Fibroblast of skin of right quadriceps (primary cell): ENCODE results near the gene DTX2.
"Not testable (repeated sequence)": the region's sequence is repeated elsewhere in the genome, so short reads cannot be mapped to it uniquely, and the experiment has no call there.

Experiments used
- DNase-seq: peaks from one replicate; pipeline ENCODE4 v3.0.0-alpha.2; 2013

The DTX2 gene

GRCh38 chr7:76495717-76496116 lies 34.2 kb downstream of the DTX2 start:
- not testable (repeated sequence) for DNase-seq

- DNase-seq, result not testable (repeated sequence)
Observed at GRCh38 chr7:76497918-76498582, 36.5 kb downstream of the DTX2 start.

GRCh38 chr7:76498583-76499200 lies 37.2 kb downstream of the DTX2 start:
- not testable (repeated sequence) for DNase-seq

DNA sequence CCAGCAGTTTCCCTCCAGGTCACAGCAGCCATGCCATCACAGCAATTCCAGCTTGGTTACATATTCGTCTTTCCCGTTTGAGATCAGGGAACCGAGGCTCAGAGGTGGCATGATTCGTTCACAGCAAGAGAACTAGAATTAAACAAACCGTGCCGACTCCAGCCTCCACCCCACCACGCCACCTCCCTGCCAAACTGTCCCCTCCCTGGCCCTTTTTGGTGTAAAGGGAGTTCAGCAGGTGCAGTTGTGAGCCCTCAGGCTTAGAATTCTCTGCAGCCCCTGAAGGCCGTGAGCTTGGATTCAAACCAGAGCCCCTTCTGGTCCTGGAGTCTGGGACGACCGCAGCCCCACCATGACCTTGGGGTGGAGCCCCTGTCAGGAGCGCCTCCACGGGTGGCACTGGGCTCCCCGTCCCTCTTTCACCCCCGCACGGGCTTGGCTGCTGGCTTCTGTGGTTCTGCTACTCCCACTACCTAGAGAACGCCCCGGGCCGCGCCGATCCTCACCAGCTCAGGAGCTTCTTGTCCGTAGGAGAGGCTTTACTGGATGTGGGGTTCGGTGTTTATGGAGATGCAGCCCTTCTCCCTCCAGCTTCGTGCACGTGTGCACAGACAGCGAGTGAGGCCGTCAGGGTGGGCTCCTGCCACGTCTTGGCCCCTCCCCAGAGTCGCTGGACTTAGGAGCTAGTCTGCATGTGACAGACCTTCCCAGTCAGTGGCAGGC lies 37.9 kb downstream of the DTX2 start:
- not testable (repeated sequence) for DNase-seq

DNA sequence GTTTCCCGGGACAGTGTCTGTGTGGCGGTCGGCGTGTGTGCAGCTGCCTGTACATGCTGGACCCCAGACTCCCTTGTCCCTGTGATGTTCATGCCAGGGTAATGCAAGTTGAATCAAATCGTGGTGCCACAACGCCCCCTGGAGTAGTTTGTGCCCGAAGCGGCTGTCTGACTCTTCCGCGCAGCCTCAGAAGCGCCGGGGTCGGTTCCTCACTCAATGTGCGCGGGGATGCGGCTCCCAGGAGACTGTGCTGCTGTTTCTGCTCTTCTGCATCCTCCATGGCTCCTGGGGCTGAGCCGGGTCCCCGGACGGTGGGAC lies 38.4 kb downstream of the DTX2 start:
- not testable (repeated sequence) for DNase-seq

DNA sequence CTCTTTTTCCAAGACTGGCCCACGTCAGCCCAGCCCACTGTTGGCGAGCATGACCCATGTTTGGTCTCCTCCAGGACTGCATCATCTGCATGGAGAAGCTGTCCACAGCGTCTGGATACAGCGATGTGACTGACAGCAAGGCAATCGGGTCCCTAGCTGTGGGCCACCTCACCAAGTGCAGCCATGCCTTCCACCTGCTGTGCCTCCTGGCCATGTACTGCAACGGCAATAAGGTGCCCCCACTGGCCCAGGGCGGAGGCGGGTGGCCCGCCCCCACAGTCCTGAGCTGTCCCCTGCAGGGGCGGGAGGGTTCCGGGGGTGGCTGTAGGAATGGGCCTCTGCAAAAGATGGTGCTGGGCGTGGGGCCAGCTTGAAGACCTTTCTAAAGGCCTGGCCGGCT lies 40.7 kb downstream of the DTX2 start:
- DNase-seq, result not testable (repeated sequence)

DNA sequence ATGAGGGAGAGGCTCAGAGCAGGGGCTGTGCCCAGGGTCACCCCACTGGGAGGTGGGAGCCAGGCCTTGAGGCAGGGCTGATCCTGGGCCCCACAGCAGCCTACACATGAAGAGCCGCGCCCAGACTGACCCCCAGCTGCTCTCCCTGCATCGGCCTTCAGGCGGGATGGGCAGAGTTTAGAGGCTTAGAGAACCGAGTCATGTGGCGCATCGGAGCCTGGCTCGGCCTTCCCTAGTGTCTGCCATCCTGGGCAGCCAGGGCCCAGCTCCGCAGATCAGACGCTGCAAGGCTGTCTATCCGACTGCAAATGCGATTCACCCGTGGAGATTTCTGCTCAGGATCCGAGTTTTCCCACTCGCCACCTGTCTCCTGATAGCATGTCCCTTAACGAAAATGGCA lies 41.3 kb downstream of the DTX2 start:
- DNase-seq, result not testable (repeated sequence)

- DNase-seq, result not testable (repeated sequence)
Observed at GRCh38 chr7:76503244-76503643, 41.7 kb downstream of the DTX2 start.

- not testable (repeated sequence) for DNase-seq
Observed at GRCh38 chr7:76504351-76505167, 43.0 kb downstream of the DTX2 start.

DNA sequence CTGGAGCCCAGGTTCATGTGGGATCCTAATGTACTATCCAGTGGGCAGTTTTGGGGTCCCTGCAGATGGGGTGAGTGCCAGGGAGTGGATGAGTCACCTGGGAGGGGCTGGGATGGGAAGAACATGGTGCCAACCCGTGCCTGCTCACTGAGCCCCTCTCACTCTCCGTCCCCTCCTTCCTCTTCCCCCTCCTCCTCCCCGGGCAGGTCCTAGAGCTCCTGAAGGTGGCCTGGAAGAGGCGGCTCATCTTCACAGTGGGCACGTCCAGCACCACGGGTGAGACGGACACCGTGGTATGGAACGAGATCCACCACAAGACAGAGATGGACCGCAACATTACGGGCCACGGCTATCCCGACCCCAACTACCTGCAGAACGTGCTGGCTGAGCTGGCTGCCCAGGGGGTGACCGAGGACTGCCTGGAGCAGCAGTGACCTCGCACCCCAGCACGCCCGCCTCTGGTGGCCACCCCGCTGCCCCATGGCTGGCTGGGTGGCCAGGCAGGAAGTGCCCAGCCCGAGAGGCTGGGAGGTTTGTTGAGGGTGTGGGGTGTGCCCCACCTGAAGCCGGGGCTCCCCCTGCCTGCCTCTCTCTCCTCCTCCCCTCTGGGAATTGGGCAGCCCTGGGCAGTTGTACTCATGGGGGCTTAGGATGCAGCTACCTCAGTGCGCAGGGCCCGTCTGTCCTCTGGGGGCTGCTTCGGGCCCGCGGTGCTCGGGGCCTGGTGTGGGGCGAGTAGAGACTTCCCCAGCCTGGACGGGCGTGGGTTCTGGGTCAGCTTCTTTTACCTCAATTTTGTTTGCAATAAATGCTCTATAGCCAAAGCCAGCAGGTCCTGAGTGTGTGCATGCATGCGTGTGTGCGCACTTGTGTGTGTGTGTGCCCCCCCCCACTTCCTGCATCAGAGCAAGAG lies 43.9 kb downstream of the DTX2 start:
- DNase-seq, result no peak

DNA sequence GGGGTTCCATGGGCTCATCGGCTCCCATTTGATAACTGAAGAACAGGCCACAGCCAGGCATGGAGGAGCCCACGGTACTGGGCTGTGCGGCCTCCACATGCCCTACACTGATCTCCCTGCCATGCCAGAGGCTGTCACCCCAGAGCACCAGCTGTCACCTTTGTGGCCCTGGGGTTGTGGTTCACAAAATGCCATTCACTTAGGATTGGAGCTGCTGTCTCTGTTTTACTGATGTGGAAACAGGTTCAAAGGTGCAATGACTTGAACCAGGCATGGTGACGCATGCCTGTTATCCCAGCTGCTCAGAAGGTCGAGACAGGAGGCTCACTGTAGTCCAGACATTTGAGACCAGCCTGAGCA lies 44.6 kb downstream of the DTX2 start:
- DNase-seq, result no peak

GRCh38 chr7:76506643-76507042 lies 45.1 kb downstream of the DTX2 start:
- not testable (repeated sequence) for DNase-seq

DNA sequence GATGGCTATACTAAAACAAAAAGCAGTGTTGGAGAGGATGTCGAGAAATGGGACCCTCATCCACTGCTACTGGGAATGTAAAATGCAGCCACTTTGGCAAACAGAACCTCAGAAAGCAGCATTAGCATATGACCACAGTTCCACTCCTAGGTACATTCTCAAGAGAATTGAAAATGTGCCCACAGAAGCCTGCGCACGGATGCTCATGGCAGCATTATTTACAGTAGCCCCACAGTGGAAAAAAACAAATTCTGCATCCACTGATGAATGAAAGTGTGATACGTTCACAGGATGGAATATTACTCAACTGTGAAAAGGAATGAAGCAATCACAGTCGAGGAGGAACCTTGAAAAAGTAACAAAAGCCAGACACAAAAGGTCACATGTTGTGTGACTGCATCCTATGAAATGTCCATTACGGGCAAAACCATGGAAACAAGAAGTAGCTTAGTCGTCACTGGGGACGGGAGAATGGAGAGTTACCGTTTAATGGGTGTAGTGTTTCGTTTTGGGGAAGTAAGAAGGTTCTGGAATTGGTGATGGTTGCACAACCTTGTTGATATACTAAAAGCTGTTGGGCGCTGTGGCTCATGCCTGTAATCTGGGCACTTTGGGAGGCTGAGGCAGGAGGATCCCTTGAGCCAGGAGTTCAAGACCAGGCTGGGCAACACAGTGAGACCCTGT lies 46.4 kb downstream of the DTX2 start:
- DNase-seq, result no peak

DNA sequence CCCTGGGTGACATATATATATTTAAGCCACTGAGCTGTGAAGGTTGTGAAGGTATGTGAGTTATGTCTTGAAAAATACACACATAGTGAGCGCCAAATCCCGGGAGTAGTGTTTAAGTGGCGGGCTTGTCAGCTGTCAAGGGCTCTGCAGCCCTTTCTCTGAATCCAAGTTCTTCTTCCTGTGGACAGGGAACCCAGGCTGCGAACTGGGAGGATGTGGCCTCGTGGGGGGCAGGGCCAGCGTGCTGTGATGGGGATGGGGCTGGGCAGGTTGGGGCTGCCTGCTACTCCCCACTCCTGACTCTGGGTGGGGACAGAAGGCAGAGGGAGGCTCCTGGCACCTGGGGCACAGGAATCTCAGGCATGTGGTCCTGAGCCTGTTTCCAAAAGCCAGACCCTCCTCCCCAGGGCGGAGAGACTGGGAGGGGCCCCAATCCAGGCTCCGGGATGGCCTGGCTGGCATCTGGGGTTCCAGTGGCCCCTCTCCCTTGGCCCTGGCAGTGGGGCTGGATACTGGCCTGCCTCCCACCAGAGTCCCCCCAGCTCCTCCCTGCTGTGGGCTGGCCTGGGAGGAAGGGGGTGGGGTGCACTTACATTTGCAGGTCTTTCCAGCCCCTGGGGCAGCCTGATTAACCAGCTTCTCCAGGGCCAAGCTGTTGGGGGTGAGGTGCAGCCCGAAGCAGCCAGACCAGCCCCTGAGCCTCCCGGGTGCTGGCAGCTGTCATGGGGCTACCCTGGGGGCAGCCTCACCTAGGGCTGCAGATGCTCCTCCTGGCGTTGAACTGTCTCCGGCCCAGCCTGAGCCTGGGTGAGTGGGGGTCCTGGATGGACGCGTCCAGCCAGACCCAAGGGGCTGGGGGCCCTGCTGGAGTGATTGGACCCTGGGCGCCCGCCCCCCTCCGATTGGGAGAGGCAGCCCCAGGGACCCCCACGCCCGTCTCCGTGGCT lies 48.7 kb downstream of the DTX2 start, which contains the start of gene UPK3B:
TSS of gene UPK3B (plus strand) at position 622 of the 947 bp plus-strand sequence. CDS start at position 723, 101 bp downstream.
- no peak for DNase-seq

DNA sequence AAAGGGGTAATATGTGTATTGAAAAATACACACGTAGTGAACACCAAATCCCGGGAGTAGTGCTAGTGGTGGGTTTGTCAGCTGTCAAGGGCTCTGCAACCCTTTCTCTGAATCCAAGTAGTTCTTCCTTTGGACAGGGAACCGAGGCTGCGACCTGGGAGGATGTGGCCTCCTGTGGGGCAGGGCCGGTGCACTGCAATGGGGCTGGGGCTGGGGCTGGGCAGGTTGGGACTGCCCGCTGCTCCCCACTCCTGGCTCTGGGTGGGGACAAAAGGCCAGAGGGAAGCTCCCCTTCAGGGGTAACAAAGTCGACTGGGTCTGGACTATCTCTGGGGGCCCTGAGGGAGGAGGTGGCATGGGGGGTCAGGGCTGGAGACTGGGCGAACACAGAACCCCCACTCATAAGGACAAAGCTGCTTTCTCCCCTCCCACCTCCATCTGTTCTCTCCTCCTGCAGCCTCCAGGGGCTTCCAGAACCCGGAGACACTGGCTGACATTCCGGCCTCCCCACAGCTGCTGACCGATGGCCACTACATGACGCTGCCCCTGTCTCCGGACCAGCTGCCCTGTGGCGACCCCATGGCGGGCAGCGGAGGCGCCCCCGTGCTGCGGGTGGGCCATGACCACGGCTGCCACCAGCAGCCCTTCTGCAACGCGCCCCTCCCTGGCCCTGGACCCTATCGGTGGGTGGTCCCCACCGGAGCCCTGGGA lies 49.8 kb downstream of the DTX2 start:
- DNase-seq, result not testable (repeated sequence)

DNA sequence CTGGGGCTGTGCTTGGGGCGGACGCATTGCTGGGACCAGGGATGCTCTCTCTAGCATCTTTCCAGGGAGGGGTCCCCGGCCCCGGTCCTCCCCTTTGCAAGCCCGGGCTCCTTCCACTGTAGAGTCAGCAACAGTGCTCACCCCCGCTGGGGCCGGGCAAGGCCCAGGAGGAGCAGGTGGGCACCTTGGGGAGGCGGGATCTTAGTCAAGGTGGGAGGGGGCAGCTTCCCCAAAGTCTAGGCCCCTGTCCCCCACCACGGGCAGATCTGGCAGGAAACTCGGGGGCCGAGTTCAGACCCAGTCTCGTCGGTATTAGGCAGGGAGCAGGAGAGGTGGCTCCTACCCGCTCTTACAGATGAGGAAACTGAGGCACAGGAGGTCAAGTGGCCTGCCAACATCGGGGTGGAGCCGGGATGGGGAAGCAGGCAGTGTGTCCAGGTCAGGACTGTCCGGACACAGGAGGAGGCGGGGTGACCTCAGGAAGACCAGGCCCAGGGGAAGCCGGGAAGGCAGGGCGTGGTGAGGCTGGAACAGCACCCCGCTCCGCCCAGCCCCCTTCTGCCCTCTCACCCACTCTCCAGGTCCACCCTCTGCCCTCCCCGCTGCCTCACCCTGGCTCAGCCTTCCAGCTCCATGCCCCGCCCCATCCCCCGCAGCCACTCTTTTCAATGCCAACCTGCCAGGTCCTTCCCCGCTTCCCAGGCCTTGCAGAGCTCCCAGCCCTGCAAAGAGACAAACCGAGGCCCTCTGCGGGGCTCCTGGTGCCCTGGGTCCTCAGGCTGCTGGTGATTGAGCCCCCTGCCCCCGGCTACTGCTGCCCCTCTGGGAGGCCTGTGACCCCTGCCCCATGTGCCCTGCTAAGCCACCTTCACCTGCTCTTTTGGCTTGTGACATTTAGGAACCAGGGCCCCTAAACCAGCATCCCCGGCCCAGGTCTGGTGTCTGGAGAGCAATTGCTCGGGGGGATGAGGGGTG lies 50.7 kb downstream of the DTX2 start:
- not testable (repeated sequence) for DNase-seq

DNA sequence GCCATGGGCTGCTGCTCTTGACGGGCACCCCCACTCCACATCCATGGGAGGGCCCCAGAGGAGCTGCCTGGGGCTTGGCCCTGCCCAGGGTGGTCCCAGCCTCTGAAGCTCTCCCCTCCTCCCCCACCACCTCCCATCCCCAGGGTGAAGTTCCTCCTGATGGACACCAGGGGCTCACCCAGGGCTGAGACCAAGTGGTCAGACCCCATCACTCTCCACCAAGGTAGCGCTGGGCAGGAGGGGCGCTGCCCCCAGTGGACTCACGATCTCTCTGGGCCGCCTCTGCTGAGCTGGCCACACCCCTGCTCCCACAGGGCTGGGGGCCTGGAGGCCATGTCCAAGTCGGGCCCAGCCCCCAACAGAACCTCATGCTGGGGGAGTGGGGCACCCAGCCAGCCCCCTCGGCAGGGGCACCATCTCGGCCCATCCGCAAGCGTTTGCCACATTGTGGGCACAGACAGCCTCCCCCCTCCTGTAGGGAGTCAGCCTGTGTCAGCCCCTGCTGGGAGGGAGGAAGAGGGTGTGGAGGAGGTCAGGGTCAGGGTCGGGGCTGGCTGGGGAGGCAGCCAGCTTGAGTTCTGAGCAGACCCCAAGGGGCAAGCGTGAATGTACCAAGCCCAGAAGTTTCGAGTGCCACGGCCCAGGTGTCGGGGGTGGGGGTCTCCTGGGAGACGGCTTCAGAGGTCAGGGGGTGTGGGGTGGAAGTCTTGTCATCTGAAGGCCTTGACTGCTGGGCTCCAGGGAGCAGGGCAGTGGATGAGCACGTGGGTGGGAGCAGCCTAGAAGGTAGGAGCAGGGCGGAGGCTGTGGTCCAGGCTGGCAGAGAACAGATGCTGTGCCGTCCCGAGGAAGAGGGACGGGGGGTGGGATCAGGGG lies 51.7 kb downstream of the DTX2 start:
- DNase-seq, result no peak
